Measurements from ENCODE around the gene KNOP1.

DNA sequence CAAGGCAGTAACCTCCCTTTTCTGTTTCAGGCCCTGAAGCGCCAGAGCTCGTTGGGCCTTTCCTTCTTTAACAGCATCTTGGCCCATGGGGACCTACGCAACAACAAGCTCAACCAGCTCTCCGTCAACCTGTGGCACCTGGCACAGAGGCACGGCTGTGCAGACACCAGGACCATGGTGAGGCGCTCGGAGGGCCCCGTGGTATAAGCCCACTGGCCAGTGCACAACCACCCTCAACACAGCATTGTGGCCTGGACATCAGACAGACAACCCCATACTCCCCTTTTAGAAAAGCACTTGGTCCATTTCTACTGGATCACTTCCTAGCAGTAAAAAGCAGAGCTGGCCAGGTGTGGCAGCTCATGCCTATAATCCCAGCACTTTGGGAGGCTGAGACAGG lies 18.6 kb downstream of the KNOP1 start:
- TF ChIP-seq CTCF (IDR thresholded peaks at IDR 0.05; ENCODE audit: low read depth, low read length, poor library complexity, severe bottlenecking), result no peak
- TF ChIP-seq EZH2phosphoT487 (IDR thresholded peaks at IDR 0.05; ENCODE audit: borderline replicate concordance, low read length), result no peak

Measured in DOHH2 (cell line).